Type B pancreatic cell (in vitro differentiated cells): Measurements from ENCODE around the gene ELMOD1. TPM values are rescaled to one million over a fixed set of nuclear protein-coding genes. Genes with fewer than 3 reads are reported as not detected.

ENCODE experiments used
- DNase-seq: peaks from one replicate; pipeline ENCODE4 v3.0.0; 2021; ENCODE audit warnings: mixed read lengths; ENCODE audit not compliant: unreplicated experiment; ENCODE audit errors: extremely low spot score
- H3K27ac Mint-ChIP-seq: 2 replicates; pipeline ENCODE4 v1.8.0; 2021; ENCODE audit warnings: mild to moderate bottlenecking, mixed read lengths
- H3K27me3 Mint-ChIP-seq: 2 replicates; pipeline ENCODE4 v1.8.0; 2021; ENCODE audit warnings: mixed read lengths
- H3K36me3 Mint-ChIP-seq: 2 replicates; pipeline ENCODE4 v1.8.0; 2021; ENCODE audit warnings: mixed read lengths
- H3K4me1 Mint-ChIP-seq: one replicate; pipeline ENCODE4 v1.8.0; 2021; ENCODE audit warnings: mixed read lengths; ENCODE audit not compliant: unreplicated experiment
- H3K4me3 Mint-ChIP-seq: 2 replicates; pipeline ENCODE4 v1.8.0; 2021; ENCODE audit warnings: mild to moderate bottlenecking, mixed read lengths
- H3K9me3 Mint-ChIP-seq: 2 replicates; pipeline ENCODE4 v1.8.0; 2021; ENCODE audit warnings: mixed read lengths
- total RNA-seq: library from RNA; stranded (reverse); gene quantifications from 2 replicates; pipeline ENCODE4 v1.2.1, GENCODE V29; 2021; ENCODE audit warnings: low replicate concordance
- TF ChIP-seq, protein P1 (sequence below): fragments of 200-600 bp; sonication (generic); conservative IDR thresholded peaks from 2 replicates; pipeline ENCODE4 v1.5.0; 2021; ENCODE audit warnings: antibody characterized with exemption, mild to moderate bottlenecking

The ELMOD1 gene
- total RNA-seq, 1 donor from 2014 or later, result 4.0 TPM

DNA sequence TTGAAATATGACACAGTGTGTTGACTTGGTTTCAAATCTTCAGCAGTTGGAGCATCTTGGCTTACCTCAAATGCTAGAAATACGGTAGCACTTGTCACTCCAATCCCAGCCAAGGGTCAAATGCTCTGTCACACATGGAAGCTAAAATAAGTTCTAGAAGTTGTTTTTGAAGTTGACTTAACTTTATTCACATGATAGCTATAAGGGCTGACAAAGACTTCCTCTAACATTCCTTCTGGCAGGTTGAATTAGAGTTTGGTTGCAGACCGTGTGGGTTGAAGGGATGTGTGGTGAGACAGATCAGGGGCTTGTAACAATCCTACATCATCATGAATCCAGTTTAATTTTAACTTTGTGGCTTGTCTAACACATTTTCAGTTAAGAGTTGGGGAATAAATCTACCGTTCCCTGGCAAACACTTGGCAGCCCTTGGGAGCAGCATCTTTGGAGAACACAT, 116.3 kb downstream of the ELMOD1 start:
- H3K9me3 Mint-ChIP-seq, result no peaks in the 10 kb centered on the region
- DNase-seq, result no peak
- no peaks in the 10 kb centered on the region for H3K4me1 Mint-ChIP-seq
- TF ChIP-seq, protein P1, sequence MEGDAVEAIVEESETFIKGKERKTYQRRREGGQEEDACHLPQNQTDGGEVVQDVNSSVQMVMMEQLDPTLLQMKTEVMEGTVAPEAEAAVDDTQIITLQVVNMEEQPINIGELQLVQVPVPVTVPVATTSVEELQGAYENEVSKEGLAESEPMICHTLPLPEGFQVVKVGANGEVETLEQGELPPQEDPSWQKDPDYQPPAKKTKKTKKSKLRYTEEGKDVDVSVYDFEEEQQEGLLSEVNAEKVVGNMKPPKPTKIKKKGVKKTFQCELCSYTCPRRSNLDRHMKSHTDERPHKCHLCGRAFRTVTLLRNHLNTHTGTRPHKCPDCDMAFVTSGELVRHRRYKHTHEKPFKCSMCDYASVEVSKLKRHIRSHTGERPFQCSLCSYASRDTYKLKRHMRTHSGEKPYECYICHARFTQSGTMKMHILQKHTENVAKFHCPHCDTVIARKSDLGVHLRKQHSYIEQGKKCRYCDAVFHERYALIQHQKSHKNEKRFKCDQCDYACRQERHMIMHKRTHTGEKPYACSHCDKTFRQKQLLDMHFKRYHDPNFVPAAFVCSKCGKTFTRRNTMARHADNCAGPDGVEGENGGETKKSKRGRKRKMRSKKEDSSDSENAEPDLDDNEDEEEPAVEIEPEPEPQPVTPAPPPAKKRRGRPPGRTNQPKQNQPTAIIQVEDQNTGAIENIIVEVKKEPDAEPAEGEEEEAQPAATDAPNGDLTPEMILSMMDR, result no peak
- no peak overlapping the region for H3K4me3 Mint-ChIP-seq
- peaks cover 5% of the 10 kb centered on the region for H3K27me3 Mint-ChIP-seq
- no peak overlapping the region for H3K27ac Mint-ChIP-seq
- H3K36me3 Mint-ChIP-seq, result no peaks in the 10 kb centered on the region

DNA sequence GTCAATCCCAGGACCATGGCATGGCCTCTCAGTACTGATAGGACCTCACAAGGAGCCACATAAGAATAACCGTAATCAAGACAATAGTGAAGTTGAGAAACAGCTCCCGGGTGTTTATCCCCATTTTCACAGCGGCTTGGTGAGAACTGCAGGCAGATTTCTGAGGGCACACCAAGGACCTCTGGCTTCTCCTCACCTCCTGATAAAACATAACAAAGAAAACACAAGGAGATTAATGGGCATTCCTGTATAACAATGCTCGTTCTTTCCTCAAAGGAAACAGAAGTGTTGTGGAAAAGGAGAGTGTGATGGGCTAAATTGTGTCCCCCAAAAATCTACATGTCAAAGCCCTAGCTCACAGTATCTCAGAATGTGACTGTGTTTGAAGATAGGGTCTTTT, 116.9 kb downstream of the ELMOD1 start:
- H3K4me3 Mint-ChIP-seq, result no peak overlapping the region
- no peak for DNase-seq
- TF ChIP-seq, protein P1, result no peak
- H3K9me3 Mint-ChIP-seq, result no peaks in the 10 kb centered on the region
- peaks cover 6% of the 10 kb centered on the region for H3K27me3 Mint-ChIP-seq
- H3K27ac Mint-ChIP-seq, result no peak overlapping the region
- H3K36me3 Mint-ChIP-seq, result no peaks in the 10 kb centered on the region
- no peaks in the 10 kb centered on the region for H3K4me1 Mint-ChIP-seq

DNA sequence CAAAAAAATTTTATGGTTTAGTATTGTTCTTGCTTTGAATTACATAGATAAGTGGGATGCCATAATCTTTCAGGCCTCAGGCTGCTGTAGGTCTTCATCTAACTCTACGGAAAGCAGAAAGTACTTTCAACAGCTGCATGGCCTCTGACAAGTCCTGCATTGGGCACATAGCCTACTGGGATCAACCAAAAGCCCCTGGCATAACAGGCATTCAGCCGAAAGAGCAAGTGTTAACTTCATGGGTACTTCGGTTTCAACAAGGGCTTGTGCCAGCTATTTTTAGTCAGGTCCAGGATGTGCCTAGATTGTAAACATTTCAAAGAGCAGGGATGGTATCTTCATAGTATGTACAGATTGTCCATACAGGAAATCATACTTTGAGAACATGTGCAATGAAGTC, 117.8 kb downstream of the ELMOD1 start:
- TF ChIP-seq, protein P1, result no peak
- DNase-seq, result no peak
- Mint-ChIP-seq H3K4me3 (no peak overlapping the region), H3K9me3 (no peaks in the 10 kb centered on the region), H3K27me3 (peaks cover 10% of the 10 kb centered on the region), H3K27ac (no peak overlapping the region), H3K4me1 (no peaks in the 10 kb centered on the region), H3K36me3 (no peaks in the 10 kb centered on the region)

DNA sequence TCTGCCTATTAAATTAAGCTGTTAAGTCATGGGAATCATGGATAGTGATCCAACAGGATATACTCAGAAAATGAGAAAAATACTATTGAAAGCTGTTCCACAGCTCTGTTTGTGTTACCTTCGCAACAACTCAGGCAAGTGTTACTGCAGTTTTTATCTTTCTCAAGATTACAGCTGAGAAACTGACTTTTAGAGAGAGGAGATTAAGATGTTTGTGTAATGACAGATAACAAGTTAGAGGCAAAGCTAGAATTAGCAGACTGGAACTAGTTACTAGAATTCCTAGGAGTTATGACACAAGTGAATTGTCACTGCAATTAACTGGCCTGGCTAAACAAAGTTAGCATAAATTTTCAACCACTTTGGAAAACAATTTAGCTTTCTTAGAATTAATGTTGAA, 119.4 kb downstream of the ELMOD1 start:
- TF ChIP-seq, protein P1, result no peak
- peaks cover 10% of the 10 kb centered on the region for H3K27me3 Mint-ChIP-seq
- no peak for DNase-seq
- no peaks in the 10 kb centered on the region for H3K9me3 Mint-ChIP-seq
- H3K4me3 Mint-ChIP-seq, result no peak overlapping the region
- H3K27ac Mint-ChIP-seq, result no peak overlapping the region
- H3K4me1 Mint-ChIP-seq, result no peaks in the 10 kb centered on the region
- H3K36me3 Mint-ChIP-seq, result no peaks in the 10 kb centered on the region

DNA sequence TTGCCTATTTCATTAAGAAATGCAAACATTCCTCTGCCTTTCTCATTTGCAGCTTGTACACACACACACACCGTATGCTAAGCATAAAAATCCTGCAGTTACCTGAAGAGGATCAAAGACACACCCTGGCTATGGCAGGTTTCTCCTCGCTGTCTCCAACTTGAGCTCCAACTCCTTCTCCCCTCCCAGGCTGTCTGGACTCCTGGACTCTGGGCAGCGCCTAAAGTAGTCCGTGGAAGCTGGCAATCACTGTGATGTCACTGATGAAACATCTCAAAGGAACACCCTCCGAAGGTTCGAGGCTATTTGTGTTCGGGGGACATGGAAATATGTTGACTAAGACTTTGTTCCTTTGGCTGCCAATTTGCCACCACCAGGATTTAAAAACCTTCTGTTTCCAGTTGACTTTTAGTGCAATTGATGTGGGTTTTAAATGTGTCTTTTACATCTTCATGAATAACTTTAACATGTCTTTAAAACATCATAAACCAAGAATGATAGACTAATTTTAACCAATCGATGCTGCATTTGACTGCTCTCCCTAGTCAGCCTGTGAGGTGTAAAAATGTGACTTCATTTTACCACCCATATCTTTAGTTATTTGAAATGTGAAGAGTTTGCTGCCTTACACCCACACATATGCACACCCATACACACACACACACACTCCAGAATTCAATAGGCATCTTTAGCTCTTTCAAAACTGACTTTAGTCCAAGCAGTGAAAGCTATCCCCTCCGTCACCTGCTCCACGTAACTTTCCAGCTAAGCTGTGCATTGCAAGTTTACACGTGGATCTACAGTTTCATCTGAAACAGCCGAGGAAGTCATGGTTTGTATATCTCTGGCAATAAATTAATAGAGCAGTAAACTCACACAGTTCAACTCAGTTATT, 121.2 kb downstream of the ELMOD1 start, which contains the start of gene SLN:
TSS of gene SLN (minus strand) at position 196 of the 895 bp plus-strand sequence.
- Mint-ChIP-seq H3K4me3 (no peak within 1 kb of the TSS), H3K36me3 (no peaks in the 10 kb centered on the region), H3K27me3 (peaks cover 10% of the 10 kb centered on the region), H3K9me3 (no peaks in the 10 kb centered on the region), H3K4me1 (no peaks in the 10 kb centered on the region), H3K27ac (no peak within 1 kb of the TSS)
- no peak for DNase-seq
- TF ChIP-seq, protein P1, result no peak
